Measurements from ENCODE around the gene TGFBR3.

The TGFBR3 gene

GRCh38 chr1:91730801-91731732, 154.9 kb downstream of the TGFBR3 start:
- no peak for FAIRE-seq

DNA sequence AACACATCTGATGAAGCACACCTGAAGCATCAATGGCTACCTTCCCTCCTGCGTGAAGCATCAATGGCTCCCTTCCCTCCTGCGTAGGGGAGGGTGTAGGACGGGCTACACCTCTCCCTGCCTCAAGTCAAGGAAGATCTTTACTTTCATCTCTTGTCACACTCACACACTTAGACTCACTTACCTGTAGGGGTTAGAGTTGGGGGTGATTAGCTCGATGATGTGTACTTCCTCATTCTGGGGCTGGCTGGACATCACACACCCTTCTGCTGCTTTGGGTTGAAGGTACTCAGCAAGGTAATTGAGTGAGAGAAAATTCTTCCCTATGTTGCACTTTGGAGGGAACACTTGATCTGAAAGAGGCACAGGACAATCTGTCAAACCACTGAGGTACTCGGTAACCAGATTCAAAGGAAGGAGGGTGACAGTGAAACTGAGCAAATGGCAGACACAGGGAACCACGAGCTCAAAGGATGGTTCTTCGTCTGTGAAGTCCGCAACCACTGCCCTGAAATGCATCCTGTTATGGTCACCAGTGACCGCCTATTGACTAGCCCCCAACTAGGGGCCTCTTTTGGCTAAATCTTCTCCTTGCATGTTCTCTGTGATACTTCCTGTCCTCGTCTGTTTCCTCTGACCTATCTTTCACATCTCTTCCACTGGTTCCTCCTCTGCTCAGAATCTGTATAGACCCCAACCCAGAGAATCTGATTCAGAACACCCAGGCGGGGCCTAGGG, 156.2 kb downstream of the TGFBR3 start:
- no peak for FAIRE-seq

DNA sequence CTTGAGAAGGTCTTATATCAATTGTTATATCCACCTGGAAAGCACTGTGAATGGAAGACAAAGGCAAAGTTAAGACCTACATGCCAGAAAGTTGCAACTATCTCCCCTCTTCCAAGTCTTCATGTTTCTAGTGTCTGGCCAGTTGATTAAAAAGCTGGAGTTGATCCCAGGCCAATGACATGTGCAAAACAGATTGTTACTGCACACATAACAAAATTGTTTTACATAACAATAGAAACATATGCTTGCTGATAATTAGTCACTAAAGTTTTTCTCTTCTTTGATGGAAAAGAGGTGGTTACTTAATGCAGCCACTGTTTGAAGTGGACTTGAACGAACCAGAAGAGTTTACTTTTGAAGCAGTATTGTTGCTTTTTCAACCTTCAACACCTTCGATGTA, 158.2 kb downstream of the TGFBR3 start:
- FAIRE-seq, result no peak

- no peak for FAIRE-seq
Measured at GRCh38 chr1:91725989-91726721, 159.8 kb downstream of the TGFBR3 start.

DNA sequence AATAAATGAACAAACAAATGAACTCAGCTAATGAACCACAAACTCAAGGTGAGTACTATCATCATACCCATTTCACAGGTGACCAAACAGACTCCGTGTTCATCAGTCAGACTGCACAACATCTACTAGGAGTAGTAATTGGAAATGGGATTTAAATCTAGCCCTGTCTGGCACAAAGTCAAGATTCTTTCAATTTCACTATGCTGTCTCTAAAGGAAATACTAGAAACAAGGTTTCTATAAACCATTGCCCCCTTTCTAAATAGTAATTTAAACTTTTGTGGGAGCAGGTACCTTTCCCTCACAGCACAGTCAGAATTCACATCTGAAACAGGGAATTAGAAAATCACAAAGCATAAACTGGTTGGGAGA, 160.3 kb downstream of the TGFBR3 start:
- FAIRE-seq, result no peak

DNA sequence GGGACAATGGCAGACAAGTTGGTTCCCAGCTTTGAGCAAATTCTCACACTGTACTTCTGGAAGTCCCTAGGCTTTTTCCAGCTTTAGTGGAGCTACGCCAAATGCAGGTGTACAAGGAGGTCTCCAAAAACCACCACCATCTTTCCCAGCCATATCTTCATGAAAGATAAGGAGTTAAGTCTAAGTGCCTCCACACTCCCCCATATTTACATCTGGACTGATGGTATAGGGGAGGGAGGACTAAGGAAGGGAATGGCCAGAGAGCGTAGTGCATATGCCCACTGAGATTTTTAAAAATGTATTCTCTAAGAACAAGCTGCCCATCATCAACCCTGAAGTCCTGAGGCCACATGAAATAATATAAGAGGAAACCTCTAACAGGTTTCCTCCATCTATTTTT, 161.3 kb downstream of the TGFBR3 start:
- no peak for FAIRE-seq

DNA sequence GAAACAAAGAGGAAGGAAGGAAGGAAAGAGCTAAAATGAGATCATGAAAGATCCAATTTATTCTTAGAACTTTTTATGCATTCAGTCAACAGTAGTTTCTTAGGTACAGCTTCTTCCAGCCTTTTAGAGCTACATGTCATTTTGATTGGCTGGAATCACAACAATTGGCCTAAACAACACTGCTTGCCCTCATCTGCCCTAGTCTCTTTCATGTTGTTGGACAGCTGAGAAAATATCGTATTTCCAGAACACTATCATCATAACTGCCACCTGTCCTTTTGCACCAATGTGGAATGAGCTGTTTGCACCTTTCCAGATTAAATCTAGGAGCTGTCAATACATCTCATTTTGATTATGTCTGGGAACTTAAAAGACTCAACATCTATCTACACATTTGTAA, 161.7 kb downstream of the TGFBR3 start:
- FAIRE-seq, result no peak

DNA sequence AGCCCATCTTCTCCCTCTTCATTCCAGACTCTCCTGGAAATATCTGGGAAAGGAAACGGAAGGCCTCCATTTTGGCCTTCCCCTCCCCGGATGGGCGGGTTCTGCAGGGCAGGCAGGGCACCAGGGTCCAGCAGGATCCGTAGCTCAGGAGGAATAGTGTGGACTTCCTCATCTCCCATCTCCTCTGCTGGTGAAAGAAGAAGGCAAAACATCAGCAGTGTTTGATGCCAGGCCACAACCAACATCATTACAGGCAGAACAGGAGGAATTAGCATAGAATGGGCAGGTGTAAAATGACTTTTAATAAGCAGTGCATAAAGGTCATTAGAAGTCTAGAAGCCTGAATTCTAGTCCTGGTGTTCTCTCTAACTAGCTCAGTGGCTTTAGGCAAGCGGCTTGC, 165.9 kb downstream of the TGFBR3 start:
- FAIRE-seq, result no peak

- FAIRE-seq, result no peak
Measured at GRCh38 chr1:91718877-91719276, 167.1 kb downstream of the TGFBR3 start.

GRCh38 chr1:91718368-91718767, 167.6 kb downstream of the TGFBR3 start:
- no peak for FAIRE-seq

GRCh38 chr1:91717839-91718238, 168.1 kb downstream of the TGFBR3 start:
- peak; percentile 34 for FAIRE-seq

DNA sequence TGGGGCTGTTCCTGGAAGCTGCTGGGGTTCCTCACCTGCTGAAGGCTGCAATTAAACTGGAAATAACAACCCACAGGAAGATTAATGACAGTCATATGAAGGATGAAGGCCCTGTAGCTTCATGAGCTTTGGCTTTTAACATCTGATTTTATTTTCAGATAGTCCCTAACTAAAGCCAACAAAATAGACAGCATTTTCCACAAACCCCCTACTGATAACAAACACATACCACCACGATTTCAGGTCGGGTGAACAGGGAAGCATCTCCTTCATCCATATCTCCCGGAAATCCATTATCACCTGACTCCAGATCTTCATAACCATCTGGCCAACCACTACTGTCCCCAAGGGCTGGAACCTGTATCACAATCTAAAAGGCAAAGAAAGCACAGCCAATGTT, 169.6 kb downstream of the TGFBR3 start:
- FAIRE-seq, result no peak

DNA sequence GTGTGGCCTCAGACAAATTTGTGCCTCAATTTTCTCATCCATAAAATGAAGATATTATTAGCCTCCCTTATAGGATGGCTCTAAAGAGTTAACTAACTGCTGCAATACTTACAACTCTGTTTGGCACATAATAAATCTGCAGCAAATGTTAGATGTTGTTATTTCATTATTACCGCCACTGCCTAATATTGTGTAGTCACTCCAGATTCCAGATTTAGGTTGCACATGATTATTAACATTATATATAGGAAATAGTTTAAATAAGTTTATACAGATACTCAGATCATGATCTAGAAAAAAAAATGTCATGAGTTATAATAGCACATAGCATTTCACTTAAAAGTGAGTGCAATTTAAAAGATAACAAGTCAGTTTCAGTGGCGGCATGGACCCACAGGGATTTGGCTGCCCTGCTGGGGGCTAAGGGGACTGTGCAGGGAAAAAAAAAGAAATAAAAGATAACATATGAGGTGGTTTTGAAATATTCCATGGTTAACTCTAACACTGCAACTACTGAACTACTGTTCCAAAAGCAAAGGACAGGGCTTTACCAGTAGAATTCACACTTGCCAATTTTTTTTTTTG, 170.4 kb downstream of the TGFBR3 start:
- no peak for FAIRE-seq

- FAIRE-seq, result no peak
Measured at GRCh38 chr1:91714867-91715381, 171.0 kb downstream of the TGFBR3 start.

- FAIRE-seq, result no peak
Measured at GRCh38 chr1:91712981-91713841, 172.7 kb downstream of the TGFBR3 start.

- no peak for FAIRE-seq
Measured at GRCh38 chr1:91712393-91712792, 173.6 kb downstream of the TGFBR3 start.

DNA sequence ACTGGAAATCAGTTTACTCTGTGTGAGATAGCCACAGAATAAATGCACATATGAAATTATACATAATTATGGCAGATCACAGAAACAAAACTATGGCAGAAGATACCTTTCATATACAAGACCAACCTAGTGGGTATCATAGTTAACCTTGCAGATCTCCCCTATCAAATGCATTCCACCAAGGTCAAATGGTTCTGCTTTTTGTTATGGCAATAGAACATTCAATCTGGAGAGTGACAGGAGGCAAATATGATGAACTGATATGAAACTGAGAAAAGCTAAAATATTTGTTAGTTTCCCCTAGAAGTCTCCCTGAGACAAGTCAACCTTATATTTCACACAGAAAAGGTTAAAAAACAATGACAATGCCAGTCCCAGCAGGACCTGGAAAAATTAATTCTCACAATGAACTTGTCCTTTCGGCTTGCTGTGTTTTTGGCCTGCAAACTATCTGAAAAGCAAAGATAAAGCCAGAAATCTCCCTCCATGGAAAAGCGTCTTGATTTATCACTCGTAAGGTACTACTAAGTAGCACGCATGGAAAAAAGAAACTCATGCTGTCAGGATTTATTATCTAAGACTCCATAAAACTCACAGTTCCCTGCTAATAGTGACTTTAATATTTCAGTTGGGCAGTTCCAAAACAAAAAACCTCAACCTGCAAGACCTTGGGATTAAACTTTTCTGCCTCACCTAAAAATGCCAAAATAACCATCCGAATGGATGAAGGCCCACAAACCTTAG, 174.3 kb downstream of the TGFBR3 start:
- FAIRE-seq, result no peak

GRCh38 chr1:91710261-91710660, 175.7 kb downstream of the TGFBR3 start:
- no peak for FAIRE-seq

DNA sequence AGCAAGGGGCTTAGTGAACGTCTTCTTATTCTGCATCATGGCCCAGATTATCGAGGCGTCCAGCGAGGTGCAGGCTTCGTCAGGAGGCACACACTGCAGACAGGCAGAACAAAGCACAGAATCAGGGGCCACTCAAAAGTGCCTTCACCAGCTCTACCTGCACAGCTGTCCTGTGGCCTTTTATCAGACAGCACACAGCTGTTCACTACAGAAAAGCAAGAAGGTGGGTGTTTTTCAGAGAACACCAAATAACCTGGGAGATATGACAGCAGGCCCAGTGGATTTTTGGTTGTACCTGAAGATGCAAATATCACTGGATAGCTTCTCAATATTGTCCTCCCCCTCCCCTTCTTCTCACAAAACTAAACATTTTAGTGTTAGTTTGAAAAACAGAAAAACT, 177.3 kb downstream of the TGFBR3 start:
- FAIRE-seq, result no peak

DNA sequence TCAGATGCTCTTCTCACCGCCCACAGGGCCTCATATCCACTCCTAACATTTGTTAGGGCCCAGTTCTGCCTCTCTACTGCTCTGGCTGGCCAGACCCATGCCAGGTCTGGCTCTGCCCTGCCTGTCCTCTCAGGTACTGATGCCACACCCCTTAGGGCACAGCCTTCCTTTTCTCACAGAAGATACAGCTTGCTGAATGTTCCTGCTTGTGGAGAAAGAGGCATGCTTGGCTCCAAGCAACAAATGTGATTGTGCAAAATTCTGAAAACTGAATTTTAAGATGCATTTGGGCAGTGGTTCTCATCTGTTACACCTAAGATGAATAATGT, 178.1 kb downstream of the TGFBR3 start:
- FAIRE-seq, result no peak
